H54 (cell line): ENCODE results near the gene S100A6.
A peak's percentile ranks its signal among the peaks of the same experiment; 100 is the strongest.
"Not testable (repeated sequence)": the region's sequence is repeated elsewhere in the genome, so short reads cannot be mapped to it uniquely, and the experiment has no call there.

Experiments used
- DNase-seq: peaks from one replicate; pipeline ENCODE4 v3.0.0; 2011; ENCODE audit warnings: low spot score, mixed read lengths; ENCODE audit not compliant: insufficient read length
- FAIRE-seq: peaks from 3 replicates; lab custom pipeline; 2011; peaks lifted over from hg19 to GRCh38; lab: Jason Lieb, UNC
- POLR2A ChIP-seq: IDR thresholded peaks from 2 replicates; pipeline ENCODE4 v1.6.1; 2011; ENCODE audit warnings: low read depth, mild to moderate bottlenecking, low read length

Gene S100A6

DNA sequence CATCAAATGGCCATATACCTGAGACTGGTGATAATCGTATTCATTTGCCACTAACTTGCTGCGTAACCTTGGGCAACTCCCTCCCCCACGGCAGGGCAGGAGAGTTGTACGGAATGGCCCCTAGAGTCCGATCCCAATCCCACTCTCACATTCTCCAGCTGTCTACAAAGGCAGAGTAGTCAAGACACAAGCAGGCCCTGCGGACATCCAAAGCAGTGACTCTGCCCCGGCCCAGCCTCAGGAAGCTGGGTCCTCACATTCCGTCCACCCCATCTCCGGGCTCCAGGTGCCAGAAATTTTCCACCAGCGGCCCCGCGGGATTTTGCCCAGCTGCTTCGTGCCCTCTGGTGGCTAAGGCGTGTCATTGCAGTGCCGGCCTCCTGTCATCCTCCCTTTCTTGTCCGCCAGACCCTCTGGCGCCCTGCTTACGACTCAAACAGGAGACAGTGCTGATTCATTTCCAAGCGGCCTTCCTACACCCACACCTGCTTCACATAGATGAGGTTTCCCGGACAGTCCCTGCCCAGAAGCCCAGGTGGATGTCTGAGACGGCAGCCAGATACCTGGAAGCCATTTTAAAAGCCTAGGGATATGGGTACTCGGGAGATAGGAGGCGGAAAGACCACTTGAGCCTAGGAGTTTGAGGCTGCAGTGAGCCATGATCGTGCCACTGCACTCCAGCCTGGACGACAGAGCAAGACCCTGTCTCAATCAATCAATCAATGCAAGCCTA lies 32.7 kb upstream of the S100A6 start:
- DNase-seq (no peak), FAIRE-seq (no peak)
- TF ChIP-seq POLR2A: no peak

DNA sequence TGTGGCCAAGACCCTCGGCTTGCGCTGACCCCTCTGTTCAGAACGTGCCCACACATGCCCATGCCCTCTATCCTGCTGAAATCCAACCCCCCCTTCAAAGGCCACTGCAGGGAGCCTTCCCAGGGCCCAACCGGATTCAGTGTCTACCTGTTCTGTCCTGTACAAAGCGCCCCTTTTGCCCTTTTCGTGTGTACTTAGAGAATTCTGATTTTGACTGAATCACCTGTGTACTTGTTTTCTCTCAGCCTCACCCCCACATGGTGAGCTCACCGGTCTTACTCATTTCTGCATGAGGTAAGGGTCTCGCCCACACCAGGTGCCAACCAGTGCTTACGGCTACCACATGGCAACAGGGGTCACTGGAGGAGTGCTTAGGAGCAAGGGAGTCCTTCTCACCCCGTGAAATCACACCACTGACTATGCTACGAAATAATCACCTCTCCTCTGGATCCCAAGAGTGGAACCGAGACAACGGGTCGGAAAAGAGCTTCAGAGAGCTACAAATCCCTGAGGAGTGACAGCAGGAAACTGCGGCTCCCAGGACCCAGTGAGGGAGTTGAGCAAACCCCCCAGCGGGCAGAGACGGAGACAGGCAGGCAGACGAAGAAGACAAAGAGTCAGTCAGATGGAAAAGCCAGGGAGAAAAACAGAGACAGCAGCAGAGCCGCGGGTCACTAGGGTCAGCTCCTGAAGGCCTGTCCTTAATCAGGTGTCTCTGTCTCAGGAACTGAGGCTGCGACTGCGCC lies 32.0 kb upstream of the S100A6 start:
- FAIRE-seq: no peak
- no peak for DNase-seq
- no peak; the same call in 1 of the 2 replicates for TF ChIP-seq POLR2A

DNA sequence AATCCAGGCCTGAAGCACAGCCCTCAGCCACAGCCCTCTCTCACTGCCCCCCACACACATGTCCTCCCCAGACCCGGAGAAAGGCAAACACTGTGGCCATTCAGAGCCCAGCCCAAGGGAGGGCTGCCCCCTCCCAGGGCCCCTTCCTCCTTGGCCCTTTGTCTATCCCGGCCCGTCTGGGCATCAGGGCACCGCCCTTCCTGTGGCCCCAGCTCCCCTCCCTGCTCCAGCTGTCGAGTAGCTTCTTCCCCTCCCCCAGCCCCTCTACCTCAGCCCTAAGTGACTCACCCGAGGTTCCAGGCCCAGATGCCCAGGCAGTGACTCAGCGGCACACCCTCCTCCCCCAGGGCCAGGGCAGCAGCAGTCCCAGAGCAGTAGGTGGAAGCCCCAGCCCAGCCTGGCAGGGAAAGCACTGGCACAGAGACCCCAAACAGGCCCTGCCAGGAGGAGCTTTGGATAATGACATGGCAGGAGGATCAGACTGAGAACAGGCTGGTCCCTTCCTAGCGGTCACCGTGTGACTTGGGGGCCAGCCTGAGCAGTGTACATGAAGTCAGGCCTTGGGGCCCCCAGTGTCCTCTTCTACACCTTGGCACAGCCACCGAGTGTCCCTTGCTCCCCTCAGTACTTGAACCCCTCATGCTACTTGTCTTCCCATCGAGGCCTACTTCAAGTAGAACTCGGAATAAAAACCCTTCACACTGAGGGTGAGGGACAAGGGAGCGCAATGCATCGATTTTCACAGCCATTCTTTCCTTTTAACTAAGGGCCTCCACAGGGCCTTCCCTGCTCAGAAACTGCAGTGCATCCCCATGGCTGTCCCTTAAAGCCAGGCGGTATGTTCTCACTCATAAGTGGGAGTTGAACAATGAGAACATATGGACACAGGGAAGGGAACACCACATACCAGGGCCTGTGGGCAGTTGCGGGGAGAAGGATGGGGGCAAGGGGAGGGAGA lies 30.9 kb upstream of the S100A6 start:
- peak; percentile 93 for DNase-seq
- peak; percentile 55 for TF ChIP-seq POLR2A
- FAIRE-seq: no peak

DNA sequence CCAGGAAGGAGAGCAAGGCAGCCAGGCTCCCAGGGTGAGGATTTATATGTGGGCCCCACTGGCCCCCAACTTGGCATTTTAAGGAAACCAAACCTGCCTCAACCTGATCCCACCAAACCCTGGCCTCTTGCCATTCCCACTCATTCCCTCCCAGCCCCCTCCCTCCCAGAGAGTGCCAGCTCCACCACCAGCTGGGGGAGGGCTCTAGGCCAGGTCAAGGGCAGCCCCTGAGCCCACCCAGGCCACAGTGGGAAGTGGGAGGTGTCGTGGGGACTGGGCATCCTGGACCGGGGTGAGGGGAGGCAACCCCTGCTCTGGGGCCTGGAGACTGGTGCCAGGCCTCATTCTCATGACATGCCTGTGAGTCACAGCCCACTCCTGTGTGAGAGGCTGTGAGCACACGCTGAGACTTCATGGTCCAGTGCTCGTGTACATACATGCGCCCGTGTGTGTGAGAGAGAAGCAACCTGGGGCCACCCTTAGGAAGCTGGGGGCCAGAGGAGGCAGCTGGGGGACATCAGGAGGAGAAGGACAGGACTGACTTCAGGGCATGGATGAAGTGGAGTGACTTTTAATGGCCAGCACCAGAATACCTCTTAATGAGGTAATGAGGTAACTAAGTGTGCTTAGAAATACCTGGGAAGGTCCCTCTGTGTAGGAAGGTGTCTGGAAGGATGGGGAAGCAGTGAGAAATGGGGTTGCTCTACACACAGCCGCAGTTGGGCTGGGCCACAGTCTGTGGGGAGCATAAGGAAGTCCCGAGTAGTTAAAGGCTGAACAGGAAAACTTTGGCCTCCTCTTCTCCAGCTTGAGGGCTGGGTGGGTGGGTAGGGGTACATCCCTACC lies 30.0 kb upstream of the S100A6 start, which contains the start of gene S100A2:
Gene S100A2, minus strand, starts transcription at position 316 of the 846 bp plus-strand sequence. CDS start 1,967 bp downstream, outside the sequence.
- 0 out of 2 replicates have a peak, but pooled peaks have one; percentile 11 for TF ChIP-seq POLR2A
- no peak for FAIRE-seq
- peak; percentile 84 for DNase-seq

DNA sequence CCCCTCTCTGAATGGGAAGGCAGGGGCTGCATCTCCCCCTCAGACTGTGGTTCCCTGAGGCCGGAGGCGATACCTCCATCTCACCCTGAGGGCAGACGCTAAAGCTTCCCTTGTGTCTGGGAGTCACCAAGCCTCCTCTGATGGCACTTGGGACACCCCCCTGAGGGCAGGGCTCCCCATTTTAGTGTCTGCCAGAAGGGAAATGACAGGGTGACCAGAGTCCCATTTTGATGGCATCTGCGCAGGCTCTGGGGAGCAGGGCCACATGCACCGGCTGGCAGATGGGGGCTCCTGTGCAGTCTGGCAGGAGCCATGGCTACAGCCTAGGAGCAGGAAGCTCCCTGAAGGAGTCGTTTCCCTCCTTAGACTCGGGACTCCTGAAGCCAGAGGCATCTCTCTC lies 28.2 kb upstream of the S100A6 start:
- FAIRE-seq: no peak
- DNase-seq: no peak
- TF ChIP-seq POLR2A: no peak

DNA sequence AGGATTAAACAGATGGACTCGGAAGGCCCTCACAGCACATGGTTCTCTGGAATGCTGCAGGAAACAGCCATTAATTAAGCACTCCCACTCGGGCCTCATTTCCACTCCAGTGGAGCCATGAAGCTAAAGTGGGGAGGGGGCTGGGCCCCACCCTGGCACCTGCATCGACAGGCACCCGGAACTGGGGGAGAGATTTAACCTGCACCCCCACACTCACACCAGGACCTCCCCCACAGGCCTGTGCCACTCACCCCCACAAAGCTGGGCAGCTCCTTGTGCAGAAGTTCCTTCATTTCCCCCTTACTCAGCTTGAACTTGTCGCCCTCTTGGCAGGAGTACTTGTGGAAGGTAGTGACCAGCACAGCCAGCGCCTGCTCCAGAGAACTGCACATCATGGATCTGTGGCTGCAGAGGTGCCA lies 27.7 kb upstream of the S100A6 start:
- DNase-seq (no peak), FAIRE-seq (no peak)
- no peak for TF ChIP-seq POLR2A

DNA sequence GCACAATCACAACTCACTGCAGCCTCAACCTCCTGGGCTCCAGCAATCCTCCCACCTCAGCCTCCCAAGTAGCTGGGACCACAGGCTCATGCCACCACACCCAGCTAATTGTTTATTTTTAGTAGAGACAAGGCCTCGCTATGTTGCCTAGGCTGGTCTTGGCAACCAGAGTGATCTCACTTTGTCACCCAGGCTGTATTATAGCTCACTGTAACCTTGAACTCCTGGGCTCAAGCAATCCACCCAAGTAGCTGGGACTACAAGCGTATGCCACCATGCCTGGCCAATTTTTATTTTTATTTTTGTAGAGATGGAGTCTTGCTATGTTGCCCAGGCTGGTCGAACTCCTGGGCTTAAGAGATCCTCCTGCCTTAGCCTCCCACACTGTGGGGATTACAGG lies 26.2 kb upstream of the S100A6 start:
- DNase-seq, FAIRE-seq: not testable (repeated sequence)

DNA sequence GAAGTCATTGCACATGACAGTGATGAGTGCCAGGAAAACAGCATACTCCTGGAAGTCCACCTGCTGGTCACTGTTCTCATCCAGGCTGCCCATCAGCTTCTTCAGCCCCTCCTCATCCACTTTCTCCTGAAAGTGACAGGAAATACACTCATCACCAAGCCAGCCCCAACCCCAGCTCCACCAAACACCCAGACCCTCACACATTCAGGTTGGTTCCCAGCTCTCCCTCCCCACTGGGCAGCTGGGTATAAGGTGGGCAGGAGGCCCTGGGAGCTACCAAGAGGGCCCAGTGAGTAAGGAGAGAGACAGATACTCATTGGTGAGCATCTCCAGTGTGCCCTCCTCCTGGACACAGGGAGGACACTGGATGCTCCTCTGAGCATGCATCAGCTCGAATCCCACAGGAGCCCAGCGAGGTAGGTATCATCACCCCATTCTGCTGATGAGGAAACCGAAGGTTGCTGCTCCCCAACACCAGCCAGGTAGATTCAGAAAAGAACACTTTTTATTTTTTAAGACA lies 25.7 kb upstream of the S100A6 start:
- no peak for TF ChIP-seq POLR2A
- no peak for FAIRE-seq
- DNase-seq: no peak

DNA sequence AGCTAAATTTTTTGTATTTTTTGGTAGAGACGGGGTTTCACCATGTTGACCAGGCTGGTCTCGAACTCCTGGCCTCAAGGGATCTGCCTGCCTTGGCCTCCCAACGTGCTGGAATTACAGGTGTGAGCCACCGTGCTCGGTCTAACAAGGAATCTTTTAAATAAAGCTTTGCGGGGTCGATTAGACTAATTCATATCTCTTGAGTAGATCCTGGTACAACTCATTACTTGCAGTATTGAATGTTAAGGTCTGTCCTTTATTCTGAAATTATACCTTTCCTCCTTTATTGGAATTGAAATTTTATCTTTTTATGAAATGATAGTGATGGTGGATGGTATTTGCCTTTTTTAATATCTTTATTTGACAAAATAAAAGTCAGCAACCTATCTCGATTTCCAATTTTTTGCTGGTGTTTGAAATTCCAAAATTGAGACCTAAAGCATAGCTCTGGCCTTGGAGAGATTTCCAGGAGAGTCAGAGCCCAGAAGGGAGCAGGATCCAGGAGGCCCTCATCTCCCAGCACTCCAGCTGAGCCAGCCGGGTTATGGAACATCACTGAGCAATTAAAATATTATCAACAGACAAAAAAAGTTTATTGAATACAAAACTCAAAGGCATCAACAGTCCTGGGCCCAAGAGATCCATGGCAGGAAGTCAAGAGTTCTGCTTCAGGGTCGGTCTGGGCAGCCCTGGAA lies 25.1 kb upstream of the S100A6 start:
- FAIRE-seq (no peak), DNase-seq (no peak)
- TF ChIP-seq POLR2A: no peak

DNA sequence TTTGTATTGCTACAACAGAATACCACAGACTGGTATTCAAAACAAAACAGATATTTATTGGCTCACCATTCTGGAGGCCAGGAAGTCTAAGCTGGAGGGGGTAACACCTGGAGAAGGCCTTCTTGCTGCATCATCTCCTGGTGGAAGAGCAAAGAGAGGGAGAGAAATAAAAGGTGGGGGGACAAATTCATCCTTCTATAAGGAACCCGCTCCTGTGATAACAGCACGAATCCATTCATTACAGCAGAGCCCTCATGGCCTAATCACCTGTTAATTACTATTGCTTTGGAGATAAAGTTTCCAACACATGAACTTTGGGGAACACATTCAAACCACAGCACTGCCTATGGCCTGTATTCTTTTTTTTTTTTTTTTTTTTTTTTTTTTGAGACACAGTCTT lies 24.4 kb upstream of the S100A6 start:
- no peak for DNase-seq
- no peak for TF ChIP-seq POLR2A
- no peak for FAIRE-seq

DNA sequence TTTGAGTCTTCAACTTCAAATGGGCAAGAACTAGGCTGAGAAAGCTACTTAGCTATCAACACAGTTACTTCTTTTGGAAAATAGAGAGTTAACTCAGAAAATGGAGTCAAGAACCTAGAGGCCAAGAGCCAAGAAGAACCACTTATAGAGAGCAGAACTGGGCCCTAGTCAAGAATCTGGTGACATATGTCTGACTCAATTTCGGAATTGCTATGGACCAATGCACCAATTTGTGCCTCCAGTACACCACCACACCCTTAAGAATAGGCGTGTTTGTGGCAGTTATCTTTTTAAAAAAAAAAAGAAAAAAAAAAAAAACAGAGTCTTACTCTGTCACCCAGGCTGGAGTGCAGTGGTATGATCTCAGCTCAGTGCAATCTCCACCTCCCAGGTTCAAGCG lies 22.1 kb upstream of the S100A6 start:
- no peak for FAIRE-seq
- no peak for TF ChIP-seq POLR2A
- no peak for DNase-seq

DNA sequence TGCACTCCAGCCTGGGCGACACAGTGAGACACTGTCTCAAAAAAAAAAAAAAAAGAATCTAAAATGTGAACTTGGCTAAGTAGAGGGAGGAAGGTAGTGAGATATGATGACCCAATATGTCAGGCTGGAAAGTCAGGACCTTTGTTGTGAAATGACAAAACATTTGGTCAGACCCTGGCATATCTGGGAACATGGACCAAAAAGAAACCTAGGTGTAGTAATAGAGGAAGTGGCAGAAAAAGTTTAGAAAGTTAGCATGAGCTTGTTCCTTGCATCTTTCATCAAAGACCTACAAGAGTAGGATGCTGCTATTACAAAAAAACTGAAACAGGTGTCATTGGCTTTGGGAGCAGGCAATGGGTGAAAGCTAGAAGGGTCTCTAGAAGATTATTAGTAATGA lies 20.6 kb upstream of the S100A6 start:
- FAIRE-seq: no peak
- TF ChIP-seq POLR2A: no peak
- DNase-seq: no peak
